Astrocyte (in vitro differentiated cells and primary cell): ENCODE measurements around the gene FKBP11. TPM values are rescaled to one million over a fixed set of nuclear protein-coding genes. Genes with fewer than 3 reads are reported as not detected.

Source experiments
- DNase-seq: peaks from one replicate; pipeline ENCODE4 v3.0.0-alpha.2; 2010; ENCODE audit warnings: low read depth
- FAIRE-seq: peaks from 2 replicates; lab custom pipeline; 2011; peaks lifted over from hg19 to GRCh38; lab: Jason Lieb, UNC
- H2AFZ ChIP-seq: 2 replicates; pipeline ENCODE4 v1.6.0; 2012; ENCODE audit warnings: low read depth, low read length, inconsistent platforms
- H3K27ac ChIP-seq: 2 replicates; pipeline ENCODE4 v1.5.1; 2011; ENCODE audit warnings: low read depth, low read length, inconsistent platforms
- H3K27me3 ChIP-seq: 2 replicates; pipeline ENCODE4 v1.6.0; 2011; ENCODE audit warnings: low read length, inconsistent platforms; ENCODE audit not compliant: insufficient read depth
- H3K36me3 ChIP-seq: 2 replicates; pipeline ENCODE4 v1.5.1; 2011; ENCODE audit warnings: low read length, inconsistent platforms; ENCODE audit not compliant: insufficient read depth
- H3K4me1 ChIP-seq: 2 replicates; pipeline ENCODE4 v1.5.1; 2011; ENCODE audit warnings: low read length, inconsistent platforms; ENCODE audit not compliant: insufficient read depth
- H3K4me2 ChIP-seq: 2 replicates; pipeline ENCODE4 v1.6.0; 2012; ENCODE audit warnings: low read length, inconsistent platforms
- H3K4me3 ChIP-seq: 2 replicates; pipeline ENCODE4 v1.5.1; 2011; ENCODE audit warnings: low read depth, mild to moderate bottlenecking, low read length, inconsistent platforms; ENCODE audit not compliant: insufficient read depth
- H3K79me2 ChIP-seq: 2 replicates; pipeline ENCODE4 v1.6.0; 2012; ENCODE audit warnings: mild to moderate bottlenecking, low read length, inconsistent platforms; ENCODE audit not compliant: insufficient read depth
- H3K9ac ChIP-seq: 2 replicates; pipeline ENCODE4 v1.6.0; 2012; ENCODE audit warnings: mild to moderate bottlenecking, low read length, inconsistent platforms
- H3K9me3 ChIP-seq: 2 replicates; pipeline ENCODE4 v1.5.1; 2012; ENCODE audit warnings: low read depth, mild to moderate bottlenecking, low read length, inconsistent platforms; ENCODE audit not compliant: insufficient read depth
- H4K20me1 ChIP-seq: 2 replicates; pipeline ENCODE4 v1.6.0; 2012; ENCODE audit warnings: low read length, inconsistent platforms; ENCODE audit not compliant: insufficient read depth
- H3K27ac Mint-ChIP-seq: one replicate; pipeline ENCODE4 v1.8.0; 2021; ENCODE audit warnings: mild to moderate bottlenecking, mixed read lengths; ENCODE audit not compliant: unreplicated experiment
- H3K27me3 Mint-ChIP-seq: one replicate; pipeline ENCODE4 v1.8.0; 2021; ENCODE audit warnings: low read depth, mixed read lengths; ENCODE audit not compliant: unreplicated experiment
- H3K36me3 Mint-ChIP-seq: one replicate; pipeline ENCODE4 v1.8.0; 2021; ENCODE audit warnings: low read depth, mixed read lengths; ENCODE audit not compliant: unreplicated experiment
- H3K4me1 Mint-ChIP-seq: one replicate; pipeline ENCODE4 v1.8.0; 2021; ENCODE audit warnings: low read depth, mixed read lengths; ENCODE audit not compliant: unreplicated experiment
- H3K4me3 Mint-ChIP-seq: one replicate; pipeline ENCODE4 v1.8.0; 2021; ENCODE audit warnings: mild to moderate bottlenecking, moderate library complexity, mixed read lengths; ENCODE audit not compliant: unreplicated experiment
- H3K9me3 Mint-ChIP-seq: one replicate; pipeline ENCODE4 v1.8.0; 2021; ENCODE audit warnings: mild to moderate bottlenecking, mixed read lengths; ENCODE audit not compliant: unreplicated experiment
- CTCF ChIP-seq: IDR thresholded peaks from 2 replicates; pipeline ENCODE4 v1.5.1; 2011; ENCODE audit warnings: low read depth, mild to moderate bottlenecking, inconsistent platforms, low read length, moderate library complexity; ENCODE audit not compliant: insufficient read depth
- EZH2 ChIP-seq: IDR thresholded peaks from 2 replicates; pipeline ENCODE4 v1.6.1; 2012; ENCODE audit warnings: mild to moderate bottlenecking, low read length, inconsistent platforms; ENCODE audit not compliant: insufficient read depth
- total RNA-seq: library from RNA; stranded (reverse); gene quantifications from 2 replicates; pipeline ENCODE4 v1.2.1, GENCODE V29; 2021

Gene FKBP11
- total RNA-seq, 1 donor from 2014 or later: 51.2 TPM

- H3K9ac ChIP-seq: no peak overlapping the region
- no peak overlapping the region for H3K27ac ChIP-seq
- H3K79me2 ChIP-seq: peaks cover 8% of the 10 kb centered on the region
- H3K9me3 ChIP-seq: no peaks in the 10 kb centered on the region
- H3K4me3 Mint-ChIP-seq: no peak overlapping the region
- H4K20me1 ChIP-seq: peaks cover 61% of the 10 kb centered on the region
- H3K4me3 ChIP-seq: no peak overlapping the region
- H3K27me3 ChIP-seq: no peaks in the 10 kb centered on the region
- peaks cover 36% of the 10 kb centered on the region for H3K36me3 ChIP-seq
- H2AFZ ChIP-seq: no peak overlapping the region
- peaks cover 6% of the 10 kb centered on the region for H3K4me1 Mint-ChIP-seq
- FAIRE-seq (no peak), DNase-seq (no peak)
- TF ChIP-seq EZH2 (no peak), CTCF (no peak)
- no peak overlapping the region for H3K27ac Mint-ChIP-seq
- no peak overlapping the region for H3K4me2 ChIP-seq
- H3K27me3 Mint-ChIP-seq: no peaks in the 10 kb centered on the region
- peaks cover 24% of the 10 kb centered on the region for H3K36me3 Mint-ChIP-seq
- H3K9me3 Mint-ChIP-seq: no peaks in the 10 kb centered on the region
- no peaks in the 10 kb centered on the region for H3K4me1 ChIP-seq
Measured at GRCh38 chr12:48933664-48934311, 8.5 kb upstream of the FKBP11 start.

- Mint-ChIP-seq H3K36me3 (peaks cover 19% of the 10 kb centered on the region), H3K27ac (no peak overlapping the region), H3K4me1 (peaks cover 2% of the 10 kb centered on the region), H3K4me3 (no peak overlapping the region), H3K9me3 (no peaks in the 10 kb centered on the region), H3K27me3 (no peaks in the 10 kb centered on the region)
- DNase-seq (no peak), FAIRE-seq (no peak)
- no peak overlapping the region for H3K27ac ChIP-seq
- no peaks in the 10 kb centered on the region for H3K9me3 ChIP-seq
- H3K79me2 ChIP-seq: peaks cover 8% of the 10 kb centered on the region
- no peak for TF ChIP-seq EZH2
- TF ChIP-seq CTCF: no peak
- H3K4me3 ChIP-seq: no peak overlapping the region
- peaks cover 58% of the 10 kb centered on the region for H4K20me1 ChIP-seq
- H3K36me3 ChIP-seq: peaks cover 33% of the 10 kb centered on the region
- H3K9ac ChIP-seq: no peak overlapping the region
- no peaks in the 10 kb centered on the region for H3K27me3 ChIP-seq
- no peaks in the 10 kb centered on the region for H3K4me1 ChIP-seq
- H3K4me2 ChIP-seq: no peak overlapping the region
- no peak overlapping the region for H2AFZ ChIP-seq
Measured at GRCh38 chr12:48932878-48933277, 7.6 kb upstream of the FKBP11 start.

DNA sequence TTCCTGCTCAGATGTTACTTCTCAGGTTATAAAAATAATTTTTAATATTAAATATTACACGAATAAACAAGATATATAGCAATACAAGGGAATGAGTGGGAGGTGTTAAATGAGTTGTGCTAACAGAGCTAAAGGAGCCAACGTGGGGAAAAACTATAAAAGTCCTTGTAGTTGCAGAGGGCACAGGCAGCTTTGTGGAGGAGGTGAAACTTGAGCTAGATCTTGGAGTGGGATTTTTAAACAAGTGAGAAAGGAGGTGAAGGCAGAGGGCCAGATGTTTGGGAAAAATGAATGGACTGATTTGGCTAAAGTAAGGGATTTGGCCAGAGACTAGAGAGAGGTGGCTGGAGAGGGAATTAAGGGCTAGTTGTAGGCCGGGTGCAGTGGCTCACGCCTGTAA is 5.2 kb upstream of the FKBP11 start:
- H3K27me3 Mint-ChIP-seq: no peaks in the 10 kb centered on the region
- H3K36me3 Mint-ChIP-seq: peaks cover 26% of the 10 kb centered on the region
- H3K27ac Mint-ChIP-seq: no peak overlapping the region
- Histone ChIP-seq H3K36me3 (peaks cover 21% of the 10 kb centered on the region), H3K9me3 (no peaks in the 10 kb centered on the region), H3K4me3 (no peak overlapping the region), H2AFZ (no peak overlapping the region), H3K4me2 (no peak overlapping the region), H3K27ac (no peak overlapping the region), H3K79me2 (peaks cover 5% of the 10 kb centered on the region), H3K9ac (no peak overlapping the region), H3K4me1 (peaks cover 3% of the 10 kb centered on the region), H3K27me3 (no peaks in the 10 kb centered on the region), H4K20me1 (peaks cover 43% of the 10 kb centered on the region)
- TF ChIP-seq CTCF: no peak
- TF ChIP-seq EZH2: no peak
- H3K4me1 Mint-ChIP-seq: peaks cover 4% of the 10 kb centered on the region
- DNase-seq (no peak), FAIRE-seq (no peak)
- no peaks in the 10 kb centered on the region for H3K9me3 Mint-ChIP-seq
- H3K4me3 Mint-ChIP-seq: no peak overlapping the region
